K562 (cell line): ENCODE measurements around the gene PYM1. TPM values are rescaled to one million over a fixed set of nuclear protein-coding genes. Genes with fewer than 3 reads are reported as not detected.

ENCODE experiments used
- ARID3B ChIP-seq: fragments of 250-450 bp; sonication (Bioruptor Pico); IDR thresholded peaks from 2 replicates; pipeline ENCODE4 v1.4.0; 2020; ENCODE audit warnings: borderline replicate concordance
- CCAR2 ChIP-seq: fragments of 200-400 bp; formaldehyde crosslinking; IDR thresholded peaks from 2 replicates; pipeline ENCODE4 v1.6.1; 2017; ENCODE audit warnings: mild to moderate bottlenecking, low read depth, low read length
- DEAF1 ChIP-seq: fragments of 450-650 bp; formaldehyde crosslinking; IDR thresholded peaks from 2 replicates; pipeline ENCODE4 v1.4.0; 2020; ENCODE audit warnings: mild to moderate bottlenecking, moderate library complexity
- HNRNPK ChIP-seq: fragments of 200-400 bp; formaldehyde crosslinking; IDR thresholded peaks from one replicate; pipeline ENCODE4 v1.6.1; 2018; ENCODE audit warnings: mild to moderate bottlenecking, low read depth, low read length; ENCODE audit not compliant: poor library complexity, severe bottlenecking
- KLF13 ChIP-seq: fragments of 450-650 bp; IDR thresholded peaks from 2 replicates; pipeline ENCODE4 v1.6.1; 2016; ENCODE audit warnings: missing genetic modification characterization, low read depth, mild to moderate bottlenecking, missing compliant biosample characterization, moderate library complexity, borderline replicate concordance
- NCOA6 ChIP-seq: fragments of 450-650 bp; IDR thresholded peaks from 2 replicates; pipeline ENCODE4 v1.6.1; 2017; ENCODE audit warnings: mild to moderate bottlenecking
- NR4A1 ChIP-seq, 2 experiments: fragments of 250-450 bp in 1 of 2; fragments of 450-650 bp in 1 of 2; sonication (Bioruptor Pico) in 1 of 2; IDR thresholded peaks; 2 replicates each; pipeline versions ENCODE4 v1.4.0 to v1.6.1; 2016 to 2020; ENCODE audit warnings: mild to moderate bottlenecking in 2 of 2, missing compliant biosample characterization in 1 of 2, missing genetic modification characterization in 1 of 2, moderate library complexity in 1 of 2
- PCBP2 ChIP-seq: fragments of 200-400 bp; formaldehyde crosslinking; IDR thresholded peaks from 2 replicates; pipeline ENCODE4 v1.6.1; 2018; ENCODE audit warnings: low read length, low read depth, mild to moderate bottlenecking, moderate library complexity; ENCODE audit not compliant: poor library complexity, severe bottlenecking
- SMAD1 ChIP-seq: fragments of 150-350 bp; IDR thresholded peaks from 2 replicates; pipeline ENCODE4 v1.6.1; 2014; ENCODE audit warnings: low read length, low read depth; ENCODE audit not compliant: partially characterized antibody
- SNRNP70 ChIP-seq: fragments of 200-400 bp; formaldehyde crosslinking; optimal IDR thresholded peaks from 2 replicates; pipeline ENCODE3; 2017; ENCODE audit warnings: low read depth, low read length
- ZBTB11 ChIP-seq, 3 experiments: fragments of 200-800 bp in 1 of 3; fragments of 250-450 bp in 1 of 3; fragments of 450-650 bp in 1 of 3; sonication (Bioruptor Pico) in 1 of 3; sonication (Bioruptor generic) in 1 of 3; formaldehyde crosslinking in 1 of 3; IDR thresholded peaks; 2 replicates each; pipeline versions ENCODE4 v1.6.1 to v1.8.0; 2016 to 2022; ENCODE audit warnings: mild to moderate bottlenecking in 2 of 3, missing genetic modification characterization in 2 of 3, missing compliant biosample characterization in 1 of 3, moderate library complexity in 1 of 3
- ZFPM2 ChIP-seq: fragments of 250-450 bp; sonication (Bioruptor Pico); IDR thresholded peaks from 2 replicates; pipeline ENCODE4 v1.5.1; 2022; ENCODE audit warnings: mild to moderate bottlenecking
- ZNF592 ChIP-seq: fragments of 450-650 bp; IDR thresholded peaks from 2 replicates; pipeline ENCODE4 v1.6.1; 2017; ENCODE audit warnings: antibody characterized with exemption, mild to moderate bottlenecking
- polyA plus RNA-seq, 8 experiments: library from polyadenylated mRNA; depleted of rRNA in 4 of 8; stranded (reverse) in 5 of 8; unstranded in 3 of 8; fragments of >200 nt; fragmentation: Nextera tagmentation in 2 of 8; fragmentation: Illumina TruSeq in 1 of 8; extraction: Ambion mirVana in 2 of 8; extraction: Trizol in 1 of 8; gene quantifications; 2 replicates each; pipeline versions ENCODE4 v1.2.1 to v1.2.3, GENCODE V29; 2011 to 2014; ENCODE audit warnings: inconsistent platforms in 1 of 8, missing spikeins in 1 of 8
- total RNA-seq, 7 experiments: library from RNA; depleted of rRNA in 6 of 7; stranded (reverse); fragments of >200 nt in 6 of 7; fragmentation: Illumina TruSeq in 2 of 7; extraction: Trizol in 2 of 7; gene quantifications; 2 replicates each; pipeline versions ENCODE4 v1.2.1 to v1.2.3, GENCODE V29; 2011 to 2021; ENCODE audit warnings: low replicate concordance in 1 of 7

Gene PYM1
- total and polyA plus RNA-seq, 9 of the 15 experiments (the other 6 are each of a cell fraction or from before 2014, with no cell fraction given), result 29.0 to 51.3 (median 34.1) TPM

GRCh38 chr12:55966408-55967281 is 39.0 kb upstream of the PYM1 start, which contains the start of gene CDK2 (continued):
- TF ChIP-seq DEAF1 (CRISPR knock-in tag) (no peak), PCBP2 (no peak), ARID3B (no peak), ZNF592 (no peak), HNRNPK (no peak), SNRNP70 (no peak), ZFPM2 (no peak), ZBTB11 (CRISPR knock-in tag; IDR thresholded peaks at IDR 0.05) (peak in 1 of 3 experiments; percentile 74; a peak in 2 of 6 replicates), SMAD1 (no peak), CCAR2 (no peak), KLF13 (tag) (no peak), NCOA6 (no peak), NR4A1 (CRISPR knock-in tag; IDR thresholded peaks at IDR 0.05) (no peak), NR4A1 (tag; IDR thresholded peaks at IDR 0.05) (no peak)
